Skeletal muscle tissue (tissue), 4 donors: ENCODE data around the gene KIAA1614. TPM values are rescaled to one million over a fixed set of nuclear protein-coding genes. Genes with fewer than 3 reads are reported as not detected.
A peak's percentile ranks its signal among the peaks of the same experiment; 100 is the strongest.
"Not testable (repeated sequence)": the region's sequence is repeated elsewhere in the genome, so short reads cannot be mapped to it uniquely, and the experiment has no call there.

ENCODE experiments used
- H3K27ac ChIP-seq: one replicate; pipeline ENCODE4 v1.7.0; 2013; ENCODE audit warnings: mild to moderate bottlenecking, low read depth, low read length, inconsistent platforms
- H3K27me3 ChIP-seq, 3 donors: one replicate each; pipeline ENCODE4 v1.7.0; 2013; ENCODE audit warnings: low read length in 3 of 3; ENCODE audit not compliant: control insufficient read depth in 3 of 3, insufficient read depth in 3 of 3
- H3K36me3 ChIP-seq, 3 donors: one replicate each; pipeline ENCODE4 v1.7.0; 2013; ENCODE audit warnings: low read length in 3 of 3; ENCODE audit not compliant: control insufficient read depth in 3 of 3, insufficient read depth in 3 of 3
- H3K4me1 ChIP-seq, 3 donors: one replicate each; pipeline ENCODE4 v1.7.0; 2013; ENCODE audit warnings: low read length in 3 of 3, mild to moderate bottlenecking in 3 of 3; ENCODE audit not compliant: control insufficient read depth in 3 of 3, insufficient read depth in 3 of 3
- H3K4me3 ChIP-seq, 3 donors: one replicate each; pipeline ENCODE4 v1.7.0; 2013; ENCODE audit warnings: low read length in 3 of 3
- H3K9ac ChIP-seq, 3 donors: one replicate each; pipeline ENCODE4 v1.7.0; 2013; ENCODE audit warnings: low read length in 3 of 3, mild to moderate bottlenecking in 3 of 3, moderate library complexity in 2 of 3, low read depth in 1 of 3
- H3K9me3 ChIP-seq, 3 donors: one replicate each; pipeline ENCODE4 v1.7.0; 2013; ENCODE audit warnings: low read length in 3 of 3; ENCODE audit not compliant: control insufficient read depth in 3 of 3
- total RNA-seq: library from RNA; depleted of rRNA; stranded (reverse); fragments of >200 nt; gene quantifications from one replicate; pipeline ENCODE4 v1.2.3, GENCODE V29; 2014
- donor health status: Osteomylitis.

KIAA1614 gene
- total RNA-seq, 1 donor from 2014 or later, result 13.6 TPM

DNA sequence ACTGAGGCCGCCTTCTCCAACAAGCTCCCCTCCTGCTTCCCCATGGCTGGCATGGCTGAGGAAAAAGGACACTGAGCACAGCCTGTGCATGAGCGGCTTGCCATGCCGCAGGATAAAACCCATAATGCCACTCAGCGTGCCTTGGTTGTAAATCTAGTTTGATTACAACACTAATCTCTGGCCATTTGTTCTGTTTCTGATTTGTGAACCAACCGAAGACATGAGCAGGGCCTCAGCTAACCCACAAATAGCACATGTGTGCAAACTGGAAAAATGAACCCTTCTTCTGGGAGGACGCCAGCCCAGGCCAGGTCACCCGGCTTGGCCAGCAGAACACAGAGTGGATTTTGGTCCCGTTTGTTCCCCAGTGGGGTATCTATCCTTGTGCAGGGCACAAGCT lies 56.1 kb downstream of the KIAA1614 start:
- Histone ChIP-seq H3K36me3 (peaks cover 4 to 11% (median 4%) of the 10 kb centered on the region in 3 donors), H3K4me1 (peaks cover 32 to 51% (median 36%) of the 10 kb centered on the region in 3 donors)
- not testable (repeated sequence) for H3K9me3 ChIP-seq

GRCh38 chr1:180969434-180969833 lies 56.7 kb downstream of the KIAA1614 start:
- Histone ChIP-seq H3K27ac (peak overlapping the region; percentile 56), H3K9me3 (no peaks in the 10 kb centered on the region), H3K4me1 (peaks cover 32 to 56% (median 37%) of the 10 kb centered on the region in 3 donors), H3K36me3 (peaks cover 4 to 11% (median 4%) of the 10 kb centered on the region in 3 donors), H3K9ac (peak overlapping the region in 1 of 3 donors; percentile 60), H3K27me3 (no peaks in the 10 kb centered on the region), H3K4me3 (peak overlapping the region in 2 of 3 donors; percentile 13 to 24)

More for the DNA sequence above, 56.1 kb downstream of the KIAA1614 start:
- peak overlapping the region; percentile 56 for H3K27ac ChIP-seq
- H3K27me3 ChIP-seq, result not testable (repeated sequence)
- H3K4me3 ChIP-seq, result peak overlapping the region in 1 of 3 donors; percentile 29
- H3K9ac ChIP-seq, result peak overlapping the region in 1 of 3 donors; percentile 60

GRCh38 chr1:180970333-180971079 lies 57.8 kb downstream of the KIAA1614 start:
- no peak overlapping the region for H3K4me3 ChIP-seq
- H3K27me3 ChIP-seq, result no peaks in the 10 kb centered on the region
- H3K27ac ChIP-seq, result peak overlapping the region; percentile 56
- no peak overlapping the region for H3K9ac ChIP-seq
- H3K9me3 ChIP-seq, result no peaks in the 10 kb centered on the region
- H3K36me3 ChIP-seq, result peaks cover 5 to 13% (median 5%) of the 10 kb centered on the region in 3 donors
- peaks cover 32 to 56% (median 37%) of the 10 kb centered on the region in 3 donors for H3K4me1 ChIP-seq

GRCh38 chr1:180971273-180971997 lies 58.7 kb downstream of the KIAA1614 start:
- peaks cover 32 to 55% (median 37%) of the 10 kb centered on the region in 3 donors for H3K4me1 ChIP-seq
- no peak overlapping the region for H3K27ac ChIP-seq
- H3K9me3 ChIP-seq, result no peaks in the 10 kb centered on the region
- no peak overlapping the region for H3K9ac ChIP-seq
- peaks cover 11 to 20% (median 14%) of the 10 kb centered on the region in 3 donors for H3K36me3 ChIP-seq
- H3K4me3 ChIP-seq, result no peak overlapping the region
- H3K27me3 ChIP-seq, result no peaks in the 10 kb centered on the region

DNA sequence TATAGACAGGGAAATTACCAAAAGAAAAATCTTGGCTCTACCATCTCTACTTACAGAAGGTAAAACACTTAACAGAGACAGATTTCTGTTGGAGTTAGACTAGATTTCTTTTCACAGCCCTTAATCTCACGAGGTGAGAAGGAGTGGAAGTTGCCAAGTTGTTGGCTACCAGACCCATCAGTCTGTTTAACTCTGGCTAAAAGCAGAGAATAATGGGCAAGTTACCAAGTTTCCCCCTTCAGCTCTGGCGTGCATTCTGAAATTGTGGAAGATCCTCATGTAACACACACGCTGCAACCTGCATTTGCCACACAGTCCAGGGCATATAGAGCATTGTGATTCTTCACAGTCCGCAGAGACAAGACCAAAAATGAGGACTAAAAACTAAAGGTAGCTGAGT lies 60.7 kb downstream of the KIAA1614 start:
- Histone ChIP-seq H3K27ac (no peak overlapping the region), H3K9me3 (no peaks in the 10 kb centered on the region), H3K27me3 (no peaks in the 10 kb centered on the region), H3K36me3 (peaks cover 13 to 21% (median 17%) of the 10 kb centered on the region in 3 donors), H3K4me1 (peaks cover 19 to 38% (median 24%) of the 10 kb centered on the region in 3 donors), H3K9ac (no peak overlapping the region), H3K4me3 (no peak overlapping the region)

DNA sequence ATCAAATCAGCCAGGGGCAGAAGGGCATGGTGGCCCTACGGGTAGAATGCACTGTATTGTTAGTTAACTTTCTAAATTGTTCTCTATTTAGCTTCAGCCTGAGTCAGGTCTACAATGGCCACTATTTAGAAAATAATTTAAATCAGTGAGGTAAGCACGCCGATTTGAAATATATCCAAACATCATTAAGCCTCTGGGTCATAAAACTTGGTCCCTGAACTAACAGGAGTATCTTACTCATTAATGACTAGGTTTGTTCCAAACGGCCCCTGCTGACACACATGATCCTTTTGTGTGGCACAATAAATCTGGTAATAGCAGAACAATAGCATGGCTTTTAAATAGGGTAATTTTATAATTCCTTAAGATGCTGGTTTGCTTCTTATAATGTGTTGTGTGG lies 61.5 kb downstream of the KIAA1614 start:
- Histone ChIP-seq H3K4me3 (no peak overlapping the region), H3K9me3 (no peaks in the 10 kb centered on the region), H3K9ac (no peak overlapping the region), H3K4me1 (peaks cover 13 to 29% (median 16%) of the 10 kb centered on the region in 3 donors), H3K27ac (no peak overlapping the region), H3K27me3 (no peaks in the 10 kb centered on the region), H3K36me3 (peaks cover 13 to 21% (median 17%) of the 10 kb centered on the region in 3 donors)

DNA sequence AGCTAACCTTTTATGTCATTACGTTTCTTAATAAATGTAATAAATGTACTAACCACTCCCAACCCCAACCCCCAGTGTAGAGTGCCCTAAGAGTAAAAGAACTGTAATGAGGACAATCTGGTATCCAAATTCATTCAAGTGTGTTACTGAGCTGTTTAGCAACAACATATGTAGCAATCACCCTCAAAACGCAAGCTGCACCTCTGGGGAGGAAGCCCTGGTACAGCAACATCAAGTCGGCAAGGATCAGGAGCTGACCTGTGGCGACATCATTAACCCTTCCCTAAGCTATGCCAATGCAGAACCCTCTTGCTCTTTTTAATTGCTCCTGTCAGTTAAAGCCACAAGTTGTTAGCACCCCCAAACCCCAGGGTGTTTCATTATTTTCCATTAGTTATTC lies 62.9 kb downstream of the KIAA1614 start:
- Histone ChIP-seq H3K9ac (no peak overlapping the region), H3K27me3 (no peaks in the 10 kb centered on the region), H3K4me3 (no peak overlapping the region), H3K36me3 (peaks cover 13 to 21% (median 17%) of the 10 kb centered on the region in 3 donors), H3K4me1 (peaks cover under 1 to 16% (median 5%) of the 10 kb centered on the region in 3 donors), H3K9me3 (no peaks in the 10 kb centered on the region), H3K27ac (no peak overlapping the region)

DNA sequence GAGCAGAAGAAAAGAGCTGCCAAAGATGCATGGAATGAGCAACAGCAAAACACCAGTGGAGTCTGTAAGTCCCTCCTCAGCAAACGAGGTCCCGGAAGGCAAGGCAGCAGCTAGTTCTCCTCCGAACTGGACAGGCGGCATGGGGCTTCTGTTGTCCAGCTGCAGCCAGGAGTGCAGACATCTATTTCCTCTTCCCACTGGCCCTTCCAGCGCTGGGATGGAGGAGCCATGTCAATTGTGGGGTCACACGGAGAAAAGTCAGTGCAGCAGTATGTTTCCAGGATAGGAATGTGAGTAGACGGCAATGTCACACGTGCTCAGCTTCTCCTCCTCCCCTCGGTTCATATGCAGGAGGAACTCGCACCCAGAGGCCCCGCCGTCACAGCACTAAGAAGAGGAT lies 63.5 kb downstream of the KIAA1614 start:
- H3K4me3 ChIP-seq, result no peak overlapping the region
- H3K36me3 ChIP-seq, result peaks cover 13 to 23% (median 18%) of the 10 kb centered on the region in 3 donors
- no peaks in the 10 kb centered on the region for H3K9me3 ChIP-seq
- H3K9ac ChIP-seq, result no peak overlapping the region
- peaks cover 0 to 12% (median 5%) of the 10 kb centered on the region in 3 donors for H3K4me1 ChIP-seq
- H3K27me3 ChIP-seq, result no peaks in the 10 kb centered on the region
- no peak overlapping the region for H3K27ac ChIP-seq

DNA sequence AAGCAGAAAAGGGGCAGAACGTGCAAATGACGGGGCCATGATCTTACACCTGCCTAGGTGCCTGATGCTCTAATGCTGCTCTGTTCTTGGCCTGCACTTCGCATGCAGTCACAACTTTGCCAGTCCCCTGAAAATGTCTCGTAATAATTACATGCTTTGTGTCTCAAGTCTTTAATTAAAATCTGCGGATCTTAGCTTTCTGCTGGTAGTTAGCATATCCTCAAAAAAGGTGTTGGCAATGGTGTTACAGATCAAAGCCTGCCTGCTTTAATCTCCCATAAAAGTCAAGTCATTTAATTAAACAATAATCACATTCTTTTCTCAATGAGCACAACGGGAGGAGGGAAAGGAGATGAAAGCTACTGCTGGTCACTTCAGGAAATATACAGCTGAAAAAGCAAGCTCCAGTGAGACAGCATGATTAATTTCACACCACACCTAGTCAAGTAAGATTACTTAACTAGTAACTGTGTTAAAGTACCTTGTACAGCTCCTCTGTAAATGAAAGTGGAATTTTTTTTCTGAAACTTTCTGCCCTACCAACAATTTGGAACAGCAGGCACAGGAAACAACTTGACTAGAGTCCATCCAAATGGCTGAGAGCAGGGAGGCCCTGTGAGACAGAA lies 64.1 kb downstream of the KIAA1614 start:
- H3K27ac ChIP-seq, result no peak overlapping the region
- H3K4me1 ChIP-seq, result peaks cover 0 to 12% (median 5%) of the 10 kb centered on the region in 3 donors
- no peaks in the 10 kb centered on the region for H3K27me3 ChIP-seq
- no peaks in the 10 kb centered on the region for H3K9me3 ChIP-seq
- peaks cover 13 to 28% (median 23%) of the 10 kb centered on the region in 3 donors for H3K36me3 ChIP-seq
- no peak overlapping the region for H3K4me3 ChIP-seq
- no peak overlapping the region for H3K9ac ChIP-seq
